K562 (cell line): ENCODE data around the gene PRRC2A. TPM values are rescaled to one million over a fixed set of nuclear protein-coding genes. Genes with fewer than 3 reads are reported as not detected.
A peak's percentile ranks its signal among the peaks of the same experiment; 100 is the strongest.

ENCODE experiments used
- AFF4 ChIP-seq: sonication (generic); formaldehyde crosslinking; IDR thresholded peaks from 2 replicates; pipeline ENCODE4 v1.8.0; 2023; ENCODE audit warnings: mild to moderate bottlenecking, missing genetic modification reagents
- CCAR2 ChIP-seq: fragments of 200-400 bp; formaldehyde crosslinking; IDR thresholded peaks from 2 replicates; pipeline ENCODE4 v1.6.1; 2017; ENCODE audit warnings: mild to moderate bottlenecking, low read depth, low read length
- DLX4 ChIP-seq: fragments of 250-450 bp; sonication (Bioruptor Pico); IDR thresholded peaks from 2 replicates; pipeline ENCODE4 v1.6.1; 2021; ENCODE audit warnings: mild to moderate bottlenecking
- EGR1 ChIP-seq: fragments of 450-650 bp; conservative IDR thresholded peaks from 2 replicates; pipeline ENCODE4 v1.6.1; 2017; ENCODE audit warnings: mild to moderate bottlenecking
- MAX ChIP-seq: sonication (generic); formaldehyde crosslinking; IDR thresholded peaks from 2 replicates; pipeline ENCODE4 v1.9.0; 2022; ENCODE audit warnings: mild to moderate bottlenecking, missing genetic modification reagents
- NCOA6 ChIP-seq: fragments of 450-650 bp; IDR thresholded peaks from 2 replicates; pipeline ENCODE4 v1.6.1; 2017; ENCODE audit warnings: mild to moderate bottlenecking
- NR2C2 ChIP-seq, 2 experiments: fragments of 200-800 bp in 1 of 2; sonication (Bioruptor generic) in 1 of 2; sonication (generic) in 1 of 2; formaldehyde crosslinking in 1 of 2; IDR thresholded peaks; 2 replicates each; pipeline versions ENCODE4 v1.6.1 to v1.8.0; 2016 to 2022; ENCODE audit warnings: mild to moderate bottlenecking in 1 of 2, missing compliant biosample characterization in 1 of 2, missing genetic modification characterization in 1 of 2, missing genetic modification reagents in 1 of 2
- PKNOX1 ChIP-seq: fragments of 450-650 bp; IDR thresholded peaks from 2 replicates; pipeline ENCODE4 v1.6.1; 2016
- RB1 ChIP-seq: fragments of 450-650 bp; IDR thresholded peaks from 2 replicates; pipeline ENCODE4 v1.6.1; 2017; ENCODE audit warnings: low read depth, mild to moderate bottlenecking
- RBBP5 ChIP-seq: fragments of 200-600 bp; sonication (generic); IDR thresholded peaks from 2 replicates; pipeline ENCODE4 v1.6.1; 2012; ENCODE audit warnings: borderline replicate concordance, mild to moderate bottlenecking, low read length, control low read depth, inconsistent platforms; ENCODE audit not compliant: insufficient read depth, poor library complexity, severe bottlenecking
- RBFOX2 ChIP-seq: fragments of 200-400 bp; formaldehyde crosslinking; IDR thresholded peaks from 2 replicates; pipeline ENCODE4 v1.6.1; 2017; ENCODE audit warnings: low read depth, mild to moderate bottlenecking, low read length, moderate library complexity
- SIN3B ChIP-seq: fragments of 450-650 bp; IDR thresholded peaks from 2 replicates; pipeline ENCODE4 v1.6.1; 2017; ENCODE audit warnings: low read depth, mild to moderate bottlenecking, moderate library complexity
- SMAD3 ChIP-seq: fragments of 450-650 bp; formaldehyde crosslinking; conservative IDR thresholded peaks from 2 replicates; pipeline ENCODE4 v1.4.0; 2020; ENCODE audit warnings: mild to moderate bottlenecking
- SMAD4 ChIP-seq: fragments of 250-450 bp; sonication (Bioruptor Pico); conservative IDR thresholded peaks from 2 replicates; pipeline ENCODE4 v1.8.0; 2021; ENCODE audit warnings: inconsistent platforms, mild to moderate bottlenecking, moderate library complexity
- SMARCA5 ChIP-seq: fragments of 450-650 bp; IDR thresholded peaks from 2 replicates; pipeline ENCODE4 v1.6.1; 2016
- TAL1 ChIP-seq: fragments of 450-650 bp; IDR thresholded peaks from 2 replicates; pipeline ENCODE4 v1.6.1; 2016; ENCODE audit warnings: mild to moderate bottlenecking
- THRA ChIP-seq: fragments of 450-650 bp; IDR thresholded peaks from 2 replicates; pipeline ENCODE4 v1.6.1; 2017; ENCODE audit warnings: mild to moderate bottlenecking, moderate library complexity
- ZNF143 ChIP-seq: sonication (generic); formaldehyde crosslinking; IDR thresholded peaks from 2 replicates; pipeline ENCODE4 v1.9.0; 2022; ENCODE audit warnings: mild to moderate bottlenecking, missing genetic modification reagents
- ZNF253 ChIP-seq: fragments of 250-450 bp; sonication (Bioruptor Pico); conservative IDR thresholded peaks from 2 replicates; pipeline ENCODE4 v1.6.1; 2021; ENCODE audit warnings: mild to moderate bottlenecking
- ZNF644 ChIP-seq: fragments of 200-800 bp; sonication (Bioruptor generic); IDR thresholded peaks from 2 replicates; pipeline ENCODE4 v1.6.1; 2016; ENCODE audit warnings: low read depth, missing genetic modification characterization, missing compliant biosample characterization
- ZNF764 ChIP-seq: fragments of 250-450 bp; sonication (Bioruptor Pico); IDR thresholded peaks from 2 replicates; pipeline ENCODE4 v1.4.0; 2020; ENCODE audit warnings: low read depth, mild to moderate bottlenecking, moderate library complexity
- ZNF785 ChIP-seq: fragments of 250-450 bp; sonication (Bioruptor Pico); IDR thresholded peaks from 2 replicates; pipeline ENCODE4 v1.4.0; 2020; ENCODE audit warnings: mild to moderate bottlenecking
- polyA plus RNA-seq, 8 experiments: library from polyadenylated mRNA; depleted of rRNA in 4 of 8; stranded (reverse) in 5 of 8; unstranded in 3 of 8; fragments of >200 nt; fragmentation: Nextera tagmentation in 2 of 8; fragmentation: Illumina TruSeq in 1 of 8; extraction: Ambion mirVana in 2 of 8; extraction: Trizol in 1 of 8; gene quantifications; 2 replicates each; pipeline versions ENCODE4 v1.2.1 to v1.2.3, GENCODE V29; 2011 to 2014; ENCODE audit warnings: inconsistent platforms in 1 of 8, missing spikeins in 1 of 8
- total RNA-seq, 7 experiments: library from RNA; depleted of rRNA in 6 of 7; stranded (reverse); fragments of >200 nt in 6 of 7; fragmentation: Illumina TruSeq in 2 of 7; extraction: Trizol in 2 of 7; gene quantifications; 2 replicates each; pipeline versions ENCODE4 v1.2.1 to v1.2.3, GENCODE V29; 2011 to 2021; ENCODE audit warnings: low replicate concordance in 1 of 7

PRRC2A gene
- total and polyA plus RNA-seq, 9 of the 15 experiments (the other 6 are each of a cell fraction or from before 2014, with no cell fraction given) = 1.0 to 332 (median 63.0) TPM

- TF ChIP-seq AFF4 (CRISPR knock-in tag) = no peak
- TF ChIP-seq ZNF785 = no peak
- peak; percentile 86 for TF ChIP-seq MAX (CRISPR knock-in tag)
- TF ChIP-seq SMAD4 (CRISPR knock-in tag) = peak; percentile 56; the same call in 1 of the 2 replicates
- peak; percentile 53; the same call in 1 of the 2 replicates for TF ChIP-seq PKNOX1
- TF ChIP-seq RBBP5 = no peak
- TF ChIP-seq ZNF644 = no peak
- no peak for TF ChIP-seq THRA
- TF ChIP-seq TAL1 = peak; percentile 24; the same call in 1 of the 2 replicates
- no peak for TF ChIP-seq DLX4 (CRISPR knock-in tag)
- TF ChIP-seq EGR1 = peak; percentile 98
- no peak for TF ChIP-seq ZNF253 (CRISPR knock-in tag)
- no peak for TF ChIP-seq ZNF764 (CRISPR knock-in tag)
- TF ChIP-seq NCOA6 = no peak; the same call in 1 of the 2 replicates
- TF ChIP-seq ZNF143 (CRISPR knock-in tag) = no peak; the same call in 1 of the 2 replicates
- no peak for TF ChIP-seq SMARCA5
- peak; percentile 72; the same call in 1 of the 2 replicates for TF ChIP-seq NR2C2 (CRISPR knock-in tag; IDR thresholded peaks at IDR 0.05)
- TF ChIP-seq NR2C2 (tag; IDR thresholded peaks at IDR 0.05) = no peak
- no peak for TF ChIP-seq CCAR2
- TF ChIP-seq RB1 = peak; percentile 79; the same call in 1 of the 2 replicates
- TF ChIP-seq SMAD3 (CRISPR knock-in tag) = 0 out of 2 replicates have a peak, but pooled peaks have one; percentile 59
- peak; percentile 90 for TF ChIP-seq SIN3B
- peak; percentile 87 for TF ChIP-seq RBFOX2
Measured at GRCh38 chr6:31619805-31620585, 520 bp upstream of the PRRC2A start (continued).
